GM11168 (cell line): ENCODE results near the gene GPX4.

Source experiments
- in situ Hi-C: fragments of 300-500 bp; cut with MboI; formaldehyde crosslinking; loops from one replicate; pipeline ENCODE4 v1.12.0; 2022; ENCODE audit warnings: low sequenced_read_pairs; ENCODE audit not compliant: unreplicated experiment

Gene GPX4

GRCh38 chr19:1112268-1113029 lies 8.7 kb downstream of the GPX4 start:
- in situ Hi-C loops, result loop anchor here (10.0 kb wide), 1 partner anchor 72 kb away; no protein-coding TSS in a partner anchor

- in situ Hi-C loops, result loop anchor here (10.0 kb wide), 1 partner anchor 71 kb away; no protein-coding TSS in a partner anchor
These were observed 9.5 kb downstream of the GPX4 start for GRCh38 chr19:1113030-1113985.

- in situ Hi-C loops, result loop anchor here (10.0 kb wide), 1 partner anchor 71 kb away; no protein-coding TSS in a partner anchor
These were observed 10.2 kb downstream of the GPX4 start for GRCh38 chr19:1113986-1114483.

GRCh38 chr19:1114728-1115127 lies 10.9 kb downstream of the GPX4 start:
- in situ Hi-C loops, result loop anchor here (5.0 to 10.0 kb wide), 2 partner anchors 70 to 88 kb away; no protein-coding TSS in a partner anchor

- in situ Hi-C loops, result loop anchor here (5.0 to 10.0 kb wide), 2 partner anchors 69 to 86 kb away; no protein-coding TSS in a partner anchor
These were observed 12.0 kb downstream of the GPX4 start for GRCh38 chr19:1115646-1116420.

GRCh38 chr19:1116726-1117581 lies 13.2 kb downstream of the GPX4 start:
- in situ Hi-C loops, result loop anchor here (5.0 to 10.0 kb wide), 2 partner anchors 68 to 85 kb away; no protein-coding TSS in a partner anchor

GRCh38 chr19:1117654-1118053 lies 13.9 kb downstream of the GPX4 start:
- in situ Hi-C loops, result loop anchor here (5.0 to 10.0 kb wide), 2 partner anchors 67 to 85 kb away; no protein-coding TSS in a partner anchor

- in situ Hi-C loops, result loop anchor here (5.0 to 10.0 kb wide), 2 partner anchors 66 to 83 kb away; no protein-coding TSS in a partner anchor
These were observed 15.2 kb downstream of the GPX4 start for GRCh38 chr19:1118999-1119398.

- in situ Hi-C loops, result loop anchor here (5.0 to 10.0 kb wide), 2 partner anchors 65 to 83 kb away; no protein-coding TSS in a partner anchor
These were observed 15.9 kb downstream of the GPX4 start for GRCh38 chr19:1119475-1120217.

GRCh38 chr19:1121395-1121794 lies 17.6 kb downstream of the GPX4 start:
- in situ Hi-C loops, result no loop called here

GRCh38 chr19:1122021-1122971 lies 18.5 kb downstream of the GPX4 start:
- in situ Hi-C loops, result no loop called here

- in situ Hi-C loops, result no loop called here
These were observed 19.2 kb downstream of the GPX4 start for GRCh38 chr19:1122972-1123363.

GRCh38 chr19:1123381-1123780 lies 19.6 kb downstream of the GPX4 start:
- in situ Hi-C loops, result no loop called here

- in situ Hi-C loops, result no loop called here
These were observed 20.3 kb downstream of the GPX4 start for GRCh38 chr19:1123885-1124677.

- in situ Hi-C loops, result no loop called here
These were observed 22.0 kb downstream of the GPX4 start for GRCh38 chr19:1125601-1126467.
